GM18867 (cell line): Measurements from ENCODE around the gene GFOD2.

Source experiments
- ATAC-seq: cut with Tn5 transposase; IDR thresholded peaks from one replicate; pipeline ENCODE4 v1.9.1; 2021; ENCODE audit warnings: mild to moderate bottlenecking, moderate library complexity; ENCODE audit not compliant: unreplicated experiment

The GFOD2 gene

DNA sequence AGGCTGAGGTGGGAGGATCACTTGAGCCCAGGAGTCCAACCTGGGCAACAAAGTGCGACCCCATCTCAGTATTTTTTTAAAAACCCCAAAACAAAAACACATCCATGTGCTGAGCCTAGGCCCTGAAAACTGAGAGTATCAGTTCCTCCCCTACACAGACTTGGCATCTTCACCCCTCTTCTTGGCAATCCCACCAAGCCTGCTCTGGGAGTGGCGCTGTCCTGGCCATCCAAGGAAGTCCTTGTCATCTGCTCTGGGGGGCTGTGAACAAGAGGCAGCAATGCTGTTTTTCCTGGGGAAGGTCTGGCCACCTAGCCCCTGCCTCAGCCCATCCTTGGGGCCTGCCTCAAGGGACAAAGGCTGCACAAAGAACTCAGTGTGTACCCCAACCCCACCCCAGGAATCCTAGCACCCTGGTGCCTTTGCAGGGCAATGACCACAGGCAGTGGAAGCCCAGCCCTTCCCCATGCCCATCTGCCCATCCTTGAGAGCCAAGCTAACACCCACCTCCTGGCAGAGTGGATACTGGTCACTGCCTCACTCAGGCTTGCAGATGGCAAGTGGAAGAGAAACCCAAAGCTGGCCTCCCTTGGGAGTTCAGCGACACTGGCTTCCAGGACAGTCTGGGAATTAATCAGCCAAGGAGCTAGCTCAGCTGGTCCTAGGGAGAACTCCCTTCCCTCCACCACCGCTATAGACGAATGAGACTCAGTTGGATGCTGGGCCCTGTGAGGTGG is 14.8 kb upstream of the GFOD2 start:
- no peak for ATAC-seq

DNA sequence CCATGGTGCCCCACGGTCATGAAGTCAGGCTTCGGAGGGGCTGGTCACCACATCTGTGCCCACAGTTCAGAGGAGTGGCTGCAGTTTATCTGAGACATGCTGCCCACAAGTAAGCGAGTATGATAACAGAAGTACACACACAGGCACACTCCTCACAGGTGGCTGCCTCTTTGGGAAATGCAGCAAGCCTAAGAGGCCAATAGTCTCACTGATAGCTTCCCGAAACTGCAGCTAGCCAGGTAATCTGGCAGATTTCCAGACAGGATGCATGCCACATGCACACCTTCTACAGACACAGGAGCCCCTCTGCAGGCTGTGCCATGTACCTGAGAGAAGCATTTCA is 12.6 kb upstream of the GFOD2 start:
- ATAC-seq = no peak

DNA sequence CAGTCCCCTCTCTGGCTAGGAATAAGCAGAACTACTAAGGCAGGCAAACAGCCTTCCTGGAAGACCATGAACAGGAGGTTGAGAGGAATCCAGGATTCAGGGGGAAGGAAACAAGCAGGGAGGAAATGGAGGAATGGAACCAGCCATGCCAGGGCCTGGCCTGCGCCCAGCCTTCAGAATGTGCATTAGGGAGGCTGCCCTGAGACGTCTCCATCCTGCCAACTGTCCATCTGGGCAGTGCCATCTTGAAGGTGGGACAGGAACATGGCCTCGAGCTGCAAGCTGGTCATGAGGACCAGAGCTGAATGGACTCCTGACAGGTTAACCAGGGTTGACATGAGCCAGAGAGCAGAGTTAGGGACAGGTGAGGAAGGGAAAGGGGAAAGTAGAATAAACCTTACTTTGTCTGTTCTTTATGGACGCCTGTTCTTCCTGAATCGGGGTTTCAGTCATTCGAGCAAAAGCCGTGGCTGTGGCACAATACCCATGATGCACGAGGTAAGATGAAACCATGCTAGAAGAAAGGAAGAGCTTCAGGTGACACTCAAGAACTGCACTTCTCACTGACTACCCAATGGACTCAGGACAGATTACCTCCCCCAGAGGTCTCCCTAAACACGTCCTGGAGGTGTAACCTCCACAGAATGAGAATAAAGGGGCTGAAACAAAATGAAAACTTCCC is 12.1 kb upstream of the GFOD2 start:
- ATAC-seq = no peak

DNA sequence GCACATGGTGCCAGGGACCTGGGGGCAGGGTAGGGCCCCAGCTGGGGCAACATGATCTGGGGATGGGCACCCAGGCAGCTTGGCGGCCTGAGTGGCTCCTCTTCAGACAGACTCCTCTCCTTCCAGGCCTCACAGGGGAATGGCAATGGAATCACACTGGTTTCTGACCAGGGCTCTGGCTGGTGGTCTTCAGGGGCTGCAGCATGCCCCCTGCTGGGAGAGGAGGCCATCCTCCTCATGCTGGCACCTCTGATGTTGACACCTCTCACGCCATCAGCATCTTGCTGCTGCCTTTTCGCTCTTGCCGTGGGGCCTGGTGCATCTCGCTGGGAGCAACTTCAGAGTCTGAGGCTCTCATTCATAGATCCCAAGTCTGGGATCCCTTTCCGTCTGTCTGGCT is 11.2 kb upstream of the GFOD2 start:
- ATAC-seq = no peak

DNA sequence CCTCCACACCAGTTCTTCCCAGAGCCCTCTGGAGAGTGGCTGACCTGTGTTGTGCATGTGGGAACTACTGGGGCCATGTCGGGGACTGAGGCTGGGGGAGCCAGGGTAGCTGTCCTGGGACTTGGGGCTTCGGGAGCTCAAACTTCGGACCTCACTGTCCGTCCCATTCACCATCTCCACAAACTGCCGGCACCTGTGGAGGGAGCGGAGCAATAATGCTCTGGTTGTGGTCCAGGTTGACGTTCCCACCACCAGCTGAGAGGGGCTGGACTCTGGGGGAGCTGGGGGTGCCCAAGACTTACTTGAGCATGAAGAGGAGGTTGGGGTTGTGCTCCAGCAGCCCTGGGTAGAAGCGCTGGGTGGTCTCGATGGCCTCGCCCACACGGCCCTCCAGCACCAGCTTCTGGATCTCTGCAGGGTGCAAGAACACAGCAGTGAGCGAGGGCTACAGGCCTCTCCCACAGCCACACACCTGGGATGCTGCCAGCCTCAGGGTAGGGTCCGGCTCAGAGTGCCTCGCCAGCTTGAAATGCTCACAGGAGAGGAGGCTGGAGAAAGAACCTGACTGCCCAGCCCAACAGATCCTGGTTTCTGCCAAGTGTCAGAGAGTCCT is 10.6 kb upstream of the GFOD2 start:
- no peak for ATAC-seq

DNA sequence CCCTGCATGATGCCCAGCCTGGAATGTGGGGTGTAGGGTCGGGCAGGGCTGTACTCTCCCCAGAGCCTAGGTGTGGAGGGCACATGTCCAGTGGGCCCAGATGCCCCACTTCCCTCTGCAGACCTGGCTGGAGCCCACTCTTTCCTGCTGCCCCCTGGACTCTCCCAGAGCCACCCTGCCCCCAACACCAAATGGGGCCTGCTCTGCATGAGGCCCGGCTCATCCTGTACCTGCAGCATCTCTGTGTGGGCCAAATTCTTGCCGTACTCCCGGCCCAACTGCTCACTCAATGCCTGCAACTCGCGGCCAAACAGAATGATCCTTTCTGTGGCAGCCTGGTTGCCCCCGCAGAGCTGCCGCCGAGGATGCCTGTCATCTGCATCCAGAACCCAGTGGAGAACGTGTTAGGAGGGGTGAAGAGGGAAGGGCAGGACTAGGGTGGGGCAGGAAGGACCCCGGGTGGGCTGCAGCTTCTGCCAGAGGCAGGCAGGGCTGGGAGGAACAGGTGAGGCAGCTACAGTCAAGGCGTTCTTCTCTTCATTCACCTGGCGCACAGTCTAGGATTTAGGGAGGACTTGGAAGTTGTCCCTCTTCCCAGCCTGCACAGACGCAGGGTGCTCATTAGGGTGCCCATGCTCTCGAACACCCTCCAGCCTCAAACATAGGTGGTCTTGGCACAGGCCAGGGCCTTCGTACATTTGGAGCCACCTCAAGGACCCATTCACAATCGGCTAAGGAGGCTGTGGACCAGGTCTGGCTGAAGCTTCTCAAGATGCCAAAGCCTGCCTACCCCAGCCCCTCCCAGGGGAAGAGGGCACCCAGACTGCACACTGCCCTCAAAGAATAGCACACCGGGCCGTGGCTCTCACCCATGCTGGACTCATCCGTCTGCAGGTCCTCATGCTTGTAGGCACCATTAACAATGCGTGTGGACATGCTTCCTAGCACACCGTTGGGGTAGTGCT is 8.7 kb upstream of the GFOD2 start:
- ATAC-seq = no peak

DNA sequence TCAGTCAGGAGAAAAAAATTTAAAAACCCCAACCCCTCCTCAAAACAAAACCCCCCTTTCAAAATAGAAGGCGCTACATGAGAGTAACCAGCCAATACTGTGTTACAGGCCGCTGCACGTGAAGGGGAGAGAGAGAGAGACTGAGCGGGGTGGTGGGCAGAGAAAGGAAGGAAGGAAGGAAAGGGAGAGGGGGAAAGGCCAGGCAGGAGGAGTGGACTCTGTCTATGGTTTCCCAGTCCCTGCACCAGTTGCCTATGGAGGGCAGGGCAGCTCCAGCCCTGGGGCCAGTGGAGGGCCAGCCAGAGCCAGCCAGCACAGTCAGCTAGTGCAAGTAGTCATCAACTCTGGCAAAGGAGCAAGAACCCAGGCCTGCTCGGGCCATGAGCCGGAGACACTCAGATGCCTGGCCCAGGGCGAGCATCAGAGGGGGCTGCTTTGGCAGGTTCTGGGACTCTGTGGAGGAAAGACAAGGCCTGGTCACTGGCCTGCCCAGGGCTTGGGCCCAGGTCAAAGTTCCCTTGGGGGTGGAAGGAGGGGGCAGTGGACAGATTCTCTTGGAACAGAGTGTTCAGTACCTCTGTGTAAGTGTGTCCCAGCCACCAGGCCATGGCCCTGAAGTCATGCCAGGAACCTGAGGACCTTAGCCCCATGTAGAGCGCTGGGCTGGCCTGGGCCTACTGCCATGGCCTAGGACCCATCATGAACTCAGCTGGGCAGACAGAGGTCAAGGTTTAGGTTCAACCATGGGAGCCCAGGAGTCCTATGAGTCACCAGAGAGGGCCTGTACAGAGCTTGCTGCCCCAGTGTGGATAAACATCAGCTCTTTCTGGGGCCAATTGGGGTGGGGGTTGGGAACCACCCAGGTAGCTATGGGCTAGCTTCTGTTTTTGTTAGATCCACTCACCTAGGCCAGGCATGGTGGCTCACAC is 7.3 kb upstream of the GFOD2 start:
- ATAC-seq = no peak

DNA sequence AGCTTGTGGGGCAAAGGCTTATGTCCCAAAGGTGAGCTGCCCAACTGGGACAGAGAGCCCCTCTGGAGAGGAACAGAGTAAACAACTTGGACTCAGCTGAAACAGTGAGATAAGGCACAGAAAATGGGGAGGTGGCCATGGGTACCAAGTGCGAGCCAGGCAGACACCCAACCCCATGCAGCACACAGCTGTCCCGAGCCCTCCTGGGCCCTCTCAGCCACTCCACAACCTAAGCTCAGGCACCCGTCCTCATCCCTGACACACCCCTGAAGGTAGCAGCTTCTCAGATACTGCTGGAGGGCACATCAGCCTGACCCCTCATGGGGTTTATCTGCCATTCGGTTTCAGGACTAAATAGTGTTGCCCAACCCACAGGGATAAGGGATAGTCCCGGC is 4.8 kb upstream of the GFOD2 start:
- no peak for ATAC-seq

DNA sequence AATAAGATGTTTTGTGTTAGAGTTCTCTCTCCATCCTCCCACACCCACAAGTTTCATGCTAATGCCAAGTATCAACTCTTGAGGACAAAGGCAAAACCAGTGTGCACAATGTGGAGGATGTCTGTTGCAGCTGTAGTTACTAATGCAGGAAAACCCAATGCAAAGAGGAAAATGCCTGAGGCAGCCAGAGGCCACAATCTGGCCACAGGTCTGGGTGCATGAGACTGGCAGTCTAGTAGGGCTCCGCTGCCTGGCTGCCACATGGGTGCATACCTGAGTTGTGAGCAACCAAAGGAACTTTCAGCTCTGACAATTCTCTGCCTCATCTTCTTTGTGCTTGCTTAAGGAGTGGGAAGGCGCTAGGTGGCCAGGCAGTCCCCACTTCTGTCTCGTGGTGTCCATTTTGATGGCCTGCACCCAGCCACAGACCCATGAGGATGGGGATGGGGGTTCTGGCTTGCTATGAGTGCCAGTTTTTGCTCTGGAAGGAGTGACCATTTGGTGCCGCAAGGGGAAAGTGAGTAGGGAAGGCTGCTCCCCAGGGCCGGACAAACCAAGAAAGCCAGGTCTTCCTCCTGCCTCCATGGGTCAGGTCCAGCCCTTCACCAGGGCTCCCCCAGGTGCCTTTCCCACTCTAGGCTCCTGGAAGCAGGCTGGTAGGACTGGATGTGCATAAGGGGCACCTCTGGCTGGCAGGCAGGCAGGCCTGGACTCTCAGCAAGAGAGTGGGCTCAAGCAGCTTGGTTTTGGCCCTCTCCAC is 4.2 kb upstream of the GFOD2 start:
- no peak for ATAC-seq

DNA sequence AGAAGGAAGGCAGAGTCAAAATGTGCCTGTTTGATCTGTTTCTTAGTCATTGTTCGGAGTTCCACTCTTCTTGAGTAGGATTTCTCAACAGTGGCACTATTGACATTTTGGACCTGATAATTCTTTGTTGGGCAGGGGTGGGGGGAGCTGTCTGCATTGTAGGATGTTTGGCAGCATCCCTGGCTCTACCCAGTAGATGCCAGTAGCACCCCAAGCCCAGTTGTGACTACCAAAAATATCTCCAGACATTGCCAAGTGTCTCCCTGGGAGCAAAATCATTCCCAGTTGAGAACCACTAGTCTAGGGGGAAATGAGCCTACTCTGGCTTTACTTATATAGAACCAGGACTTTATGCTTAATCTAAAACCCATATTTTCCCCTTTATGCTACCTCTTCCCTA is 1.1 kb upstream of the GFOD2 start:
- ATAC-seq = no peak

DNA sequence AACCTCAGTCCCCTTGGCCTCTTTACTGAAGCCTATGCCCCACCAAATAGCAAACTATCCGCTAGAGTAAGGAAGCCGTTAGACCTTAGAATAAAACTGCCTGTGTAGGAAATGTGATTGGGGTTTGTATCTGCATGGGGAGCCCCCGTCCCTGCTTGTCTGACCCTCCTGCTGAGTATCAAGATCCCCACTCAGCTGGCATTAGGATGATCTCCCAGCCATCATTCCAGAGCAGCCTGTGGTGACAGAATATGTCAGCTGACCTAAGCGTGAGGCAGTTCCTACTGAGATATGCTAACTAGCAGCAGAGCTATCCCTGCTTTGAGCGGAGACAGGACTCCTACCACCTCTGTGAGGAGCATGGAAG is 645 bp upstream of the GFOD2 start:
- ATAC-seq = peak; percentile 22

DNA sequence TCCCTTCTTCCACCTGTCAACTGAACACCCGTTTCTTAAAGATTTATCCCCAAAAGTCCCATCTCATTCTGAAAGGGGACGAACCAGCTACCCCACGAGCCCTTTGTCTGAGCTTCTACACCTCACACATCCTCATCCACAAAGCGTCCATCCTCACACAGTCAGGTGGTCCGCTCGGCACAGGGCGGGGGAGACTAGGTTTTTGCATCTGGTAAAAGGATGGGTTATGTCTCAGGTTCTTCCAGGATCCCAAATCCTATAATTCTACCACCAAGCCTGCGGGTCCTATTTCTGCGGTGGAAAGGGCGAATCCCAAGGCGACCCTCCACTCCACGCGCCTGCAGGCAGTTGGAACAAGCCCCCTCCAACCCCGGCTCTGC is 458 bp downstream of the GFOD2 start:
- ATAC-seq = peak; percentile 11

DNA sequence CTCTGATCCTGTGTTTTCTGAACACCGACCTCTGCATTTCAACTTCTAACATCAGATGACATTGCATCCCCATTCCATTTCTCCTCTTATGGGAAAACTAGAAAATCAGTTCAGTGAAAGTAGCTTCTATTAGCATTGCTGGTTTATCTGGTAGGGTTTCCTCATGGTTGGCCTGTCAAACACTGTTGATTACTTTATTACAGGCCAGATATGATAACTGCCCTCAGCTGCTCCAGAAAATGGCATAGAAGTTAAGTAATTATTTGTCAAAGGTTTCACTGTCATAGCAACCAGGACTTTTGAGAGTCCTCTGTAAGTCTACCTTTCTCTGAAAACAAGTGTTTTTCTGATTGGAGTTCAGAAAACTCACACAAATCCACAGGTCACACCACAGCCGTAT is 3.0 kb downstream of the GFOD2 start:
- no peak for ATAC-seq

DNA sequence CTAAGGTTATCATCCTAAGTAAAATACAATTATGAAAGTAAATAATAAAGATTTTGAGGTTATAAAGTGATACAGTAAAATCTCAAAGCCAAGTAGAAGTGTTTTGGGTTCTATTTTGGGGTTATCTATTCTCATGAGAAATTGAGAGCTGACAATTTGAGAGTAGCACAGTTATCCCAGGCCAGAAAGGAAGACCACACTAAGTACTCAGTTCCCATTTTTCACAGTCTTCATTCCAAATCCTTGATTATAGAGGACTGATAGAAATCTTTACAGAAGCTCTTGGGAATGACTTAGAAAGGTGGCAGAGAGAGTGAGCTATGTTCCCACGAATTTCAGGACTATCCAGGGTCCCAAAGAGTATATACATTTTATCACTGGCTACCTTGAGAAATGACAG is 4.6 kb downstream of the GFOD2 start:
- no peak for ATAC-seq

DNA sequence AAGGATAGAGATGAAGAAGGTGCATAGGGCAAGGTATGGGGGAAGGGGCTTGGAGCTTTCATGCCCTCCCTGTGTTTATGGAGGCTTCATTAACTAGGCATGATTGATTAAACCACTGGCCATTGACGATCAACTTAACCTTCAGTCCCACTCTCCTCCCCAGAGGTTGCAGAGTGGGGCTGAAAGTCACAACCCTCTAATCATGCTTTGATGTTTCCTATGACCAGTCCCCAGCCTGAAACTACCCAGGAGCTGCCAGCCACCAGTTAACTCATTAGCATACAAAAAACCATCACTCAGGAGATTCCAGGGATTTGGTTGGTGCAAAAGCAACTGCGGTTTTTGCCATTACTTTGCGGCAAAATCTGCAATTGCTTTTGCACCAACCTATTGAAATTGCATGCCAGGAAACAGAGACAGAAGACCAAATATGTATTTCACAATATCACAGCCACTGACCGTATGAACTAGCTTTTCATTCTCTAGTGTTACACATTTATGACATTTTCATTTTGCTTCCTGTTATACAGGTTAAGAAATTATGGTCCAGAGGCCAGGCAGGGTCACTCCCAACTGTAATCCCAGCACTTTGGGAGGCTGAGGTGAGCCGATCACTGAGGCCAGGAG is 5.4 kb downstream of the GFOD2 start:
- no peak for ATAC-seq

DNA sequence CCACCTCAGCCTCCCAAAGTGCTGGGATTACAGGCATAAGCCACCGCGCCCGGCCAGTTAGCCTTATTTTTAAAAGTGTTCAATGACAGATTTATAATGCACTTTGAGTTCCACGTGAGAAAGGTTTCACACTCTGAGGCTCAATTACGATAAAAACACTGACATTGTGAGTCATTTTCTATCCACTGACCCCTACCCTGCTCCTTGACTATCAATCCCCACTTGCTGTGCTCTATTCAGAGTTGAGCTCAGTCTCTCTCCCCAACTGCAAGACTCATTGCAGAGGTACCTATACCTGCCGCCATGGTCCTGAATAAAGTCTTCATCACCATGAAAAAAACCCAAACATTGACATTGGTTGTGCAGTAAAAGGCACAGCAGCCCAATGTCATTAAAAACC is 8.5 kb downstream of the GFOD2 start:
- ATAC-seq = no peak

DNA sequence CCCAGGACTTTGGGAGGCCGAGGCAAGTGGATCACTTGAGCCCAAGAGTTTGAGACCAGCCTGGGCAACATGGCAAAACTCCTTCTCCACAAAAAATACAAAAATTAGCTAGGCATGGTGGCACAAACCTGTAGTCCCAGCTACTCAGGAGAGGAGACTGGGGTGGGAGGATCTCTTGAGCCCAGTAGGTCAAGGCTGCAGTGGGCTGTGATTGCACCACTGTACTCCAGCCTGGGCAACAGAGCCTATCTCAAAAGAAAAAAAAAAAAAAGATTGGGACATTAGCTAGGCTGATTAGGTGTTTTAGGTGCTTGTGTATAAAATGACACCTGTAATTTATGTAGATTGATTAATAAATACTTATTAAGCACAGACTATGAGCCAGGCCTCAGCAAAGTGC is 10.1 kb downstream of the GFOD2 start:
- ATAC-seq = no peak

DNA sequence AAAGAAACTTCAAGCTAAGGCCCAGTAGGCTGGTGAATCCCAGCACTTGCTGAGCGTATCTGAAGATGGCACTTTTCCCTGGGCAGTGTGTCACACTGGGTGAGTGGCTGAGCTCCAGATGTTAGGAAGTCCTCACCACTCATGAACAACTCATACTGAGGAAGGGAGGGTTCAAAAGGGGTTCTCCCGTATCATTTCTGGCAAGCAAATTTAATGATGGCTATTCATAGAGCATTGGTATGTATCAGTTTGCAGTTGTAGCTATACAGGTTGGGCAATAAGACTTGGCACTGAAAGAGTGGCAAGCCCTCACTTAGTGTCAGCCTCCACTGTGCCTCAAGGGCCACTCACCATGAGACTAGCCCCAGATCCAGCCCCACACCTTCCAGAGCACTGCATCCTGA is 10.7 kb downstream of the GFOD2 start:
- no peak for ATAC-seq

DNA sequence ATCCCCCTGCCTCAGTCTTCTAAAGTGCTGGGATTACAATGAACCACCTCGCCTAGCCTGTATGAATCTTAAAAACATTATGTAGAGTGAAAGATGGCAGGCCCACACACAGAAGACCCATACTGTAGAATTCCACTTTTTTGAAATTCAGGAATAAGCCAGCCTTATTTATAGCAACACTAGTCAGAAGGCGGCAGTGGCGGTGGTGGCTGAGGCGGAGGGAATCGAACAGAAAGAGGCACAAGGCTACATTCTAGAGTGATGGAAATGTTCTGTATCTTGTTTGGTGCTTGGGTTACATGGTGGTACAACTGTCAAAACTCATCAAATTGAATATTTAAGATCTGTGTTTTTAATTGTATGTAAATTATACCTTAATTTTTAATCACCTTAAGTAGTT is 11.3 kb downstream of the GFOD2 start:
- ATAC-seq = no peak
